Ectodermal cell (in vitro differentiated cells): ENCODE data around the gene STRIP2. TPM values are rescaled to one million over a fixed set of nuclear protein-coding genes. Genes with fewer than 3 reads are reported as not detected.

Source experiments
- H3K27ac ChIP-seq: 2 replicates; pipeline ENCODE4 v1.7.0; 2013; ENCODE audit warnings: mild to moderate bottlenecking, low read depth, low read length; ENCODE audit not compliant: insufficient read depth, poor library complexity, severe bottlenecking
- H3K27me3 ChIP-seq: 2 replicates; pipeline ENCODE4 v1.7.0; 2013; ENCODE audit warnings: mild to moderate bottlenecking, low read length; ENCODE audit not compliant: insufficient read depth, control insufficient read depth, poor library complexity, severe bottlenecking
- H3K36me3 ChIP-seq: one replicate; pipeline ENCODE4 v1.7.0; 2013; ENCODE audit warnings: low read length; ENCODE audit not compliant: control insufficient read depth, insufficient read depth
- H3K4me1 ChIP-seq: one replicate; pipeline ENCODE4 v1.7.0; 2013; ENCODE audit warnings: low read length; ENCODE audit not compliant: control insufficient read depth, insufficient read depth
- H3K4me3 ChIP-seq: 2 replicates; pipeline ENCODE4 v1.7.0; 2013; ENCODE audit warnings: low read depth, low read length, control low read depth; ENCODE audit not compliant: insufficient read depth
- H3K9me3 ChIP-seq: 2 replicates; pipeline ENCODE4 v1.7.0; 2013; ENCODE audit warnings: mild to moderate bottlenecking, low read length, moderate library complexity; ENCODE audit not compliant: control insufficient read depth
- WGBS, 2 experiments: methylation state at CpG; one replicate each; pipeline ENCODE4 v1.1.7; 2013; ENCODE audit warnings: missing lambda C conversion rate in 2 of 2; 5-methylcytosine and 5-hydroxymethylcytosine counted together
- polyA plus RNA-seq, 4 experiments: library from polyadenylated mRNA; stranded (reverse); fragments of 50-300 nt; gene quantifications; one replicate each; pipeline ENCODE4 v1.2.3, GENCODE V29; 2013

STRIP2 gene
- polyA plus RNA-seq (2013, experiment 1 of 4), result 10.5 TPM
- 12.0 TPM for polyA plus RNA-seq (2013, experiment 2 of 4)
- polyA plus RNA-seq (2013, experiment 3 of 4), result 8.9 TPM
- polyA plus RNA-seq (2013, experiment 4 of 4), result 10.3 TPM

DNA sequence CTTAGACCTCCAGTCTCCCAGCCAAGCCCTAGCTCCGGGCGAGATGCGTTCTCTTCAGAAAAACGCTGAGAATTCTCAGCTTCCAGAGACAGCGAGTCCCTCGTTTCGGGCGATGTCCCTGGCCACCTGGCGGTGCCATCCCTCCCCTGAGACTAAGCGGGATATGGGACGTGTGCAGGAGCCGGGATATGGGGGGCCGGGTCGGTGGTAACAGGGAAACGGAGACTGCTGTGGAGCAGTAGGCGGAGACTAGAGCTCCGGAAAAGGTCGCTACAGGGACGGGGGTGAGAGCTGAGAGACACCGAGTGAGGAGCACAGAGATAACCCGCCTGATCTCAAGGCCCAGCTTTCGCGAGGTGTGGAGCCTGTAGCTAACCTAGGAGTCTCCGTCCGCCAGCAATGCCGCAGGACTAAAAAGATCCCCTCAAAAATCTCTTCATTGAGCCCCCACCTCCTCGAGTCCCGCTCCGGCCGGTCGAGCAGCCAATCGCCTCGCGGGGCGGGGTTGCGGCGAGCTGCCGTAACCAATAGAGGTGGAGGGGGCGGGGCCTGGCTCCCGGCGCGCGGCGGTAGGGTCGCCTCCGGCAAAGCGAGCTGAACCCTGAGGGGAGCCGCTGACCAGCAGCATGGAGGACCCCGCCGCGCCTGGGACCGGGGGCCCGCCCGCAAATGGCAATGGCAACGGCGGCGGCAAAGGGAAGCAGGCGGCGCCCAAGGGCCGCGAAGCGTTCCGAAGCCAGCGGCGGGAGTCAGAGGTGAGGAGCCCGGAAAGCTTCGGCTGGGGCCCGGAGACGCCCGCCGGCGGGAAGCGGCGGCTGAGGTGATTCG lies at the start of gene STRIP2:
Gene STRIP2, plus strand, starts transcription at position 586 of the 828 bp plus-strand sequence. Its CDS starts 41 bp downstream, at position 627.
- peaks cover 22% of the 10 kb centered on the region for H3K27me3 ChIP-seq
- 0% methylated on average over 75 of the region's 75 CpGs for WGBS, 2 experiments

DNA sequence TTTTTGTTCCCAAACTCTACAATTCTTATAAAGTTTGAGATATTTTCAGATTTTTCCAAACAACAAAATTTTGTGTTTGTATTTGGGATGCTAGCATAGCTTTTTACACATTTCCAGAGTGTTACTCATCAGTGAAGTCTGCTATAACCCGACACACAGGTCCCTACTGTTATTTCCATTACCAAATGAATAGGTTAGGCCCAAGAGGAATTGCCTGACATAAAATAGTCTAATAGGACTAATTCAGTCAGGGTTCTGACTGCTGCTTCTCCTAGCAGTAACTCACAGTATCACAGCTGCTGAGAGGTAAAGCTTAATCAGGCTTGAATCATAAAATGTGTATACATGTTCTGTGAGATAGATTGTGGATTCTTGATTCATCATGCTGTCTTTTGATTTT lies 49.1 kb upstream of the STRIP2 start:
- Histone ChIP-seq H3K36me3 (no peaks in the 10 kb centered on the region), H3K27me3 (no peaks in the 10 kb centered on the region), H3K9me3 (no peaks in the 10 kb centered on the region), H3K4me1 (no peaks in the 10 kb centered on the region), H3K27ac (no peak overlapping the region), H3K4me3 (no peak overlapping the region)
- 32 to 40% methylated on average over 1 of the region's 1 CpG for WGBS, 2 experiments

More for the DNA sequence above, at the start of gene STRIP2:
- H3K4me3 ChIP-seq, result peak within 1 kb of the TSS; percentile 84
- H3K36me3 ChIP-seq, result no peaks in the 10 kb centered on the region
- H3K4me1 ChIP-seq, result peaks cover 12% of the 10 kb centered on the region
- H3K27ac ChIP-seq, result peak within 1 kb of the TSS; percentile 47
- no peaks in the 10 kb centered on the region for H3K9me3 ChIP-seq

GRCh38 chr7:129385598-129385997 lies 48.6 kb upstream of the STRIP2 start:
- WGBS, 2 experiments, result 90 to 99% methylated on average over 2 to 3 of the region's 4 CpGs
- no peak overlapping the region for H3K27ac ChIP-seq
- no peaks in the 10 kb centered on the region for H3K9me3 ChIP-seq
- no peak overlapping the region for H3K4me3 ChIP-seq
- H3K36me3 ChIP-seq, result no peaks in the 10 kb centered on the region
- H3K27me3 ChIP-seq, result no peaks in the 10 kb centered on the region
- H3K4me1 ChIP-seq, result no peaks in the 10 kb centered on the region

DNA sequence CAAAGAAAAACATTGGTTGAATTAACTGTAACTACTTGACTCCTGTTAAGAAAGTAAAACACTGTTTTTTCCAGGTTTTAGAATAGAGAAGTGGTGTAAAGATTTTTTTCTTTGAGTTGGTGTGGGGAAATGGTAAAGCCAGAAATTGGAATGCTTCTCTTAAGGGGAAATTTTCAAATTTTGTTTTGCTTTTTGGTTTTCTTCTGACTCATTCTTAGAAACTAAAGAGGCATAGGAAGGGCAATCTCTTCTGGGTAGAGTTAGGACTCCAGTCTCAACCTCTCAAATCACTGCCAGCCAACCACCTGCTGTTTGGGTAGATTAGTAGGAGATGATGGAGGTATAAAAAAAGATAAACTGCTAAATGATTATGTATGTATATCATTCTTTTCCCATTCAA lies 47.7 kb upstream of the STRIP2 start:
- H3K9me3 ChIP-seq, result no peaks in the 10 kb centered on the region
- no peaks in the 10 kb centered on the region for H3K36me3 ChIP-seq
- H3K4me3 ChIP-seq, result no peak overlapping the region
- no peak overlapping the region for H3K27ac ChIP-seq
- H3K4me1 ChIP-seq, result no peaks in the 10 kb centered on the region
- no peaks in the 10 kb centered on the region for H3K27me3 ChIP-seq

GRCh38 chr7:129387537-129387936 lies 46.7 kb upstream of the STRIP2 start:
- WGBS, 2 experiments, result 69% methylated on average over 2 of the region's 2 CpGs
- Histone ChIP-seq H3K27ac (no peak overlapping the region), H3K27me3 (no peaks in the 10 kb centered on the region), H3K36me3 (no peaks in the 10 kb centered on the region), H3K4me3 (no peak overlapping the region), H3K4me1 (no peaks in the 10 kb centered on the region), H3K9me3 (no peaks in the 10 kb centered on the region)

DNA sequence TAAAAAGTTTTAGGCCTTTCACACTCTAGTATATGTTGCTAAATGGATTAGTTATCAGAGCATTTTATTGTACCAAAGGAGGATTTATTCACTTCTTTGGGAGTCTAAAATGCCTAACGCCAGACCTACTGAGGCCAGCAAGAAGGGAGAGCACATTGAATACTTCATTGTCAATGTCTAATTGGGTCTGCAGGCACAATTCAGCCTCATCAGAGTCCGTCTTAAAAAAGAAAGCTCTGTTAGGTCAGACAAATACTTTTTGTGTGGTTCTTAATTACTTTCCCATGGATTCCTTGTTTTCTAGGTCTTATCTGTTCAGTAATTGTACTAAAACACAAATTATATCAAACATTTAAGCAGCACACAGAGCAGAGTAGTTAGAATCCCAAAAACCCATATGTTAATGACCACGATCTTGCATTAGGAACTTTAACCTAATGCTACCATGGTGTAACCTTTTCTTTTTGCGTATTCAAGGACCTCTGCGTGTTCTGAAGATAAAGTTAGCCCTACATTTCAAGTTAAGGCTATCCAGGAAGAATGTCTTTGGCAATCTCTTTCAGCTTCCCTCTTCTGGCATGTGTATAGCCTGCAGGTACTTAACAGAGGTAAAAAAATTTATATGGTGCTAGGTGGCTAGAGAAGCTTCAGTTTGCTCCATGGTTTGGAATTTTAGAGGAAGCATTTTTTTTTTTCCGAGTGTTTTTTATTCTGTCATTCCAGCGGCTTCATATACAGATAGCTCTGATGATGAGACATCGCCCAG lies 45.7 kb upstream of the STRIP2 start:
- Histone ChIP-seq H3K27ac (no peak overlapping the region), H3K4me3 (no peak overlapping the region), H3K36me3 (no peaks in the 10 kb centered on the region), H3K9me3 (no peaks in the 10 kb centered on the region), H3K4me1 (no peaks in the 10 kb centered on the region), H3K27me3 (no peaks in the 10 kb centered on the region)
- WGBS, 2 experiments, result 93% methylated on average over 8 of the region's 8 CpGs

GRCh38 chr7:129389829-129390228 lies 44.4 kb upstream of the STRIP2 start:
- Histone ChIP-seq H3K4me3 (no peak overlapping the region), H3K4me1 (no peaks in the 10 kb centered on the region), H3K9me3 (no peaks in the 10 kb centered on the region), H3K36me3 (no peaks in the 10 kb centered on the region), H3K27me3 (no peaks in the 10 kb centered on the region), H3K27ac (no peak overlapping the region)
- 100% methylated on average over 1 of the region's 1 CpG for WGBS, 2 experiments

- Histone ChIP-seq H3K4me1 (no peaks in the 10 kb centered on the region), H3K9me3 (no peaks in the 10 kb centered on the region), H3K27me3 (no peaks in the 10 kb centered on the region), H3K36me3 (no peaks in the 10 kb centered on the region), H3K27ac (no peak overlapping the region), H3K4me3 (no peak overlapping the region)
These were observed 43.9 kb upstream of the STRIP2 start for GRCh38 chr7:129390314-129390713.

DNA sequence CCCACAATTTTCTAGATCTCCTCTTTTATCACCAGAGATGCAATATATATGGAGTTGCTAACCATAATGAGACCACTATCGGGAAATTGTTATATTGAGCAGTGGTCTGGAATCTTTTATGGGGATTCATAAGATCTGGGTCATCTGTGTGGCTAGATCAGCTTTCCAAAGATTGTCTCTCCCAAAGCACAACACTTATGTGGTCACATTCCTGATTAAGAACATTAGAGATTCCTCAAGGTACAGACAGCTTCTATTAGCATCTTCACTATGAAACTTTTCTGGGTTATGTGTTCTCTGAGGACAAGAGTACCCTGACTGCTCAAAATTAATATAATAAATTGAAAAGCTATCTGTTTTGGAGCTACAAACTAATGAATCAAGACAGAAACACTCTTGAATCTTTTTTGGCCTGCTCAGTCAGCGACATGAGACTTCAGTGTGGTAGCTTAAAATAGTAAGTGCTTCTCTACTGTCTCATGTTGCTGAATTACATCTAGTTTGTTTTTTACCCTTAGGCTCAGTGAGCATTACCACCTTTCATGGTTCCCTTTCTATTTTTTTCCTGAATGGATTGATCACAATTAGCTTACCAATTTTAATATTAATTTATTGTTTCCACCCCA lies 42.6 kb upstream of the STRIP2 start:
- Histone ChIP-seq H3K4me1 (no peaks in the 10 kb centered on the region), H3K27ac (no peak overlapping the region), H3K36me3 (no peaks in the 10 kb centered on the region), H3K9me3 (no peaks in the 10 kb centered on the region), H3K4me3 (no peak overlapping the region), H3K27me3 (no peaks in the 10 kb centered on the region)
- WGBS, 2 experiments, result 80 to 98% methylated on average over 2 of the region's 2 CpGs

GRCh38 chr7:129393255-129393654 lies 41.0 kb upstream of the STRIP2 start:
- Histone ChIP-seq H3K9me3 (no peaks in the 10 kb centered on the region), H3K36me3 (no peaks in the 10 kb centered on the region), H3K4me1 (no peaks in the 10 kb centered on the region), H3K27ac (no peak overlapping the region), H3K4me3 (no peak overlapping the region), H3K27me3 (no peaks in the 10 kb centered on the region)
- 96 to 98% methylated on average over 2 of the region's 2 CpGs for WGBS, 2 experiments
